Islet precursor cell (in vitro differentiated cells): ENCODE data around the gene KCNC4.

Source experiments
- DNase-seq: peaks from one replicate; pipeline ENCODE4 v3.0.0-alpha.2; 2018

KCNC4 gene

GRCh38 chr1:110233861-110234260 is 23.7 kb downstream of the KCNC4 start:
- DNase-seq, result no peak

- no peak for DNase-seq
Measured at GRCh38 chr1:110234691-110235090, 24.6 kb downstream of the KCNC4 start.

GRCh38 chr1:110235181-110235833 is 25.2 kb downstream of the KCNC4 start:
- no peak for DNase-seq

GRCh38 chr1:110235834-110236682 is 25.9 kb downstream of the KCNC4 start:
- peak; percentile 95 for DNase-seq

GRCh38 chr1:110237386-110238152 is 27.5 kb downstream of the KCNC4 start:
- no peak for DNase-seq

- no peak for DNase-seq
Measured at GRCh38 chr1:110239441-110240430, 29.6 kb downstream of the KCNC4 start.

GRCh38 chr1:110240476-110241210 is 30.5 kb downstream of the KCNC4 start:
- no peak for DNase-seq

GRCh38 chr1:110241516-110241915 is 31.4 kb downstream of the KCNC4 start:
- DNase-seq, result no peak

- DNase-seq, result no peak
Measured at GRCh38 chr1:110242062-110242461, 31.9 kb downstream of the KCNC4 start.

- no peak for DNase-seq
Measured at GRCh38 chr1:110242731-110243130, 32.6 kb downstream of the KCNC4 start.

- DNase-seq, result no peak
Measured at GRCh38 chr1:110243146-110243545, 33.0 kb downstream of the KCNC4 start.

GRCh38 chr1:110243574-110243973 is 33.5 kb downstream of the KCNC4 start:
- no peak for DNase-seq

- DNase-seq, result no peak
Measured at GRCh38 chr1:110245876-110246620, 35.9 kb downstream of the KCNC4 start.

- DNase-seq, result no peak
Measured at GRCh38 chr1:110248746-110249145, 38.6 kb downstream of the KCNC4 start.

- peak; percentile 29 for DNase-seq
Measured at GRCh38 chr1:110249256-110249655, 39.1 kb downstream of the KCNC4 start.

GRCh38 chr1:110250008-110250407 is 39.9 kb downstream of the KCNC4 start:
- peak; percentile 38 for DNase-seq

GRCh38 chr1:110250749-110251148 is 40.6 kb downstream of the KCNC4 start:
- peak; percentile 43 for DNase-seq

GRCh38 chr1:110253213-110253612 is 43.1 kb downstream of the KCNC4 start:
- DNase-seq, result no peak

- peak; percentile 53 for DNase-seq
Measured at GRCh38 chr1:110254604-110255391, 44.7 kb downstream of the KCNC4 start.

GRCh38 chr1:110255392-110255787 is 45.3 kb downstream of the KCNC4 start:
- peak; percentile 56 for DNase-seq
